DND-41 (cell line): ENCODE data around the gene NDUFB5.

Experiments
- CTCF ChIP-seq: IDR thresholded peaks from 2 replicates; pipeline ENCODE4 v1.5.1; 2012; ENCODE audit warnings: borderline replicate concordance, low read length, moderate library complexity, mild to moderate bottlenecking; ENCODE audit not compliant: poor library complexity, severe bottlenecking; ENCODE audit errors: extremely low read depth
- EZH2 ChIP-seq: IDR thresholded peaks from 3 replicates; pipeline ENCODE4 v1.6.1; 2012; ENCODE audit warnings: borderline replicate concordance, low read depth, mild to moderate bottlenecking, moderate library complexity, low read length, inconsistent platforms; ENCODE audit not compliant: severe bottlenecking

GRCh38 chr3:179646177-179646576, 41.6 kb downstream of the NDUFB5 start:
- TF ChIP-seq CTCF: no peak
- no peak for TF ChIP-seq EZH2
